A549 (cell line): ENCODE measurements around the gene DOCK6. TPM values are rescaled to one million over a fixed set of nuclear protein-coding genes. Genes with fewer than 3 reads are reported as not detected.
A peak's percentile ranks its signal among the peaks of the same experiment; 100 is the strongest.

Experiments
- ATAC-seq, 2 experiments: fragments of 200-7000 bp in 1 of 2; fragments of >200 bp in 1 of 2; cut with Nextera tagmentation in 1 of 2; cut with Tn5 transposase in 1 of 2; 3 replicates each; pipeline versions ENCODE4 v1.8.0 to v1.9.1; 2018 to 2020; ENCODE audit warnings: mild to moderate bottlenecking in 1 of 2, moderate library complexity in 1 of 2
- CTCF ChIA-PET: fragments of 300-600 bp; sonication (Branson Sonifier 250); formaldehyde crosslinking; extraction: SDS; loops from one replicate; lab custom pipeline; 2021; ENCODE audit warnings: antibody characterized with exemption, inconsistent platforms; lab: Yijun Ruan, JAX
- POLR2A ChIA-PET: fragments of 350-600 bp; formaldehyde crosslinking; extraction: SDS; loops from one replicate; lab custom pipeline; 2021; ENCODE audit warnings: antibody characterized with exemption, inconsistent platforms; lab: Yijun Ruan, JAX
- DNase-seq, 2 experiments: peaks; one replicate each; pipeline versions ENCODE4 v3.0.0 to v3.0.0-alpha.2; 2011 to 2016; ENCODE audit warnings: low read depth in 1 of 2, low spot score in 1 of 2
- FAIRE-seq: peaks from 2 replicates; lab custom pipeline; 2011; peaks lifted over from hg19 to GRCh38; lab: Jason Lieb, UNC
- H3K27ac ChIP-seq, 2 experiments: fragments of >200 bp; sonication (Bioruptor Twin); formaldehyde crosslinking; 3 replicates each; pipeline ENCODE4 v1.5.1; 2016 to 2017
- H3K4me1 ChIP-seq: fragments of >200 bp; sonication (Bioruptor Twin); formaldehyde crosslinking; 3 replicates; pipeline ENCODE4 v1.6.1; 2016
- H3K4me2 ChIP-seq: fragments of >200 bp; sonication (Bioruptor Twin); formaldehyde crosslinking; 3 replicates; pipeline ENCODE4 v1.6.1; 2016
- H3K4me3 ChIP-seq: fragments of >200 bp; sonication (Bioruptor Twin); formaldehyde crosslinking; 3 replicates; pipeline ENCODE4 v1.5.1; 2016
- H3K9me3 ChIP-seq: fragments of >200 bp; sonication (Bioruptor Twin); formaldehyde crosslinking; 3 replicates; pipeline ENCODE4 v1.6.1; 2016
- CHD4 ChIP-seq: fragments of 200-600 bp; sonication (generic); IDR thresholded peaks from 2 replicates; pipeline ENCODE4 v1.6.1; 2016; ENCODE audit warnings: antibody characterized with exemption, mild to moderate bottlenecking, borderline replicate concordance
- E2F6 ChIP-seq: IDR thresholded peaks from 2 replicates; pipeline ENCODE4 v1.6.1; 2012; ENCODE audit warnings: low read depth, borderline replicate concordance
- GATA3 ChIP-seq: IDR thresholded peaks from 2 replicates; pipeline ENCODE4 v1.6.1; 2012; ENCODE audit warnings: borderline replicate concordance
- HEYL ChIP-seq: fragments of 250-450 bp; sonication (Bioruptor Pico); IDR thresholded peaks from 2 replicates; pipeline ENCODE4 v1.8.0; 2021; ENCODE audit warnings: mild to moderate bottlenecking, moderate library complexity
- HMGXB4 ChIP-seq: fragments of 250-450 bp; sonication (Bioruptor Pico); IDR thresholded peaks from 2 replicates; pipeline ENCODE4 v1.5.0; 2021; ENCODE audit warnings: mild to moderate bottlenecking, moderate library complexity, borderline replicate concordance
- HOXA7 ChIP-seq: fragments of 250-450 bp; sonication (Bioruptor Pico); IDR thresholded peaks from 2 replicates; pipeline ENCODE4 v1.5.0; 2020; ENCODE audit warnings: mild to moderate bottlenecking, moderate library complexity
- HOXB13 ChIP-seq: fragments of 250-450 bp; sonication (Bioruptor Pico); IDR thresholded peaks from 2 replicates; pipeline ENCODE4 v1.5.0; 2020; ENCODE audit warnings: low read depth, mild to moderate bottlenecking, moderate library complexity
- KDM5A ChIP-seq: fragments of 200-600 bp; sonication (generic); IDR thresholded peaks from 2 replicates; pipeline ENCODE4 v1.6.1; 2016; ENCODE audit warnings: antibody characterized with exemption, mild to moderate bottlenecking
- MYC ChIP-seq: IDR thresholded peaks from 2 replicates; pipeline ENCODE4 v1.6.1; 2012; ENCODE audit warnings: mild to moderate bottlenecking, inconsistent platforms, low read length, improper control_type of control experiment, borderline replicate concordance
- PBX3 ChIP-seq: IDR thresholded peaks from 2 replicates; pipeline ENCODE4 v1.6.1; 2012
- PHF8 ChIP-seq: fragments of 200-600 bp; sonication (generic); IDR thresholded peaks from 2 replicates; pipeline ENCODE4 v1.6.1; 2016; ENCODE audit warnings: low read depth, mild to moderate bottlenecking, antibody characterized with exemption, moderate library complexity, borderline replicate concordance
- POLR2AphosphoS2 ChIP-seq: conservative IDR thresholded peaks from 2 replicates; pipeline ENCODE4 v1.6.1; 2012; ENCODE audit warnings: low read length, improper control_type of control experiment, inconsistent platforms
- RAD21 ChIP-seq, 2 experiments: fragments of >200 bp in 1 of 2; sonication (Bioruptor Twin) in 1 of 2; formaldehyde crosslinking in 1 of 2; IDR thresholded peaks in 1 of 2; conservative IDR thresholded peaks in 1 of 2; 2 replicates in 1 of 2; 3 replicates in 1 of 2; pipeline ENCODE4 v1.6.1; 2012 to 2018; ENCODE audit warnings: inconsistent platforms in 1 of 2
- RARB ChIP-seq: fragments of 250-450 bp; sonication (Bioruptor Pico); IDR thresholded peaks from 2 replicates; pipeline ENCODE4 v1.8.0; 2021; ENCODE audit warnings: mild to moderate bottlenecking, moderate library complexity
- RCOR1 ChIP-seq: fragments of 150-350 bp; IDR thresholded peaks from 2 replicates; pipeline ENCODE4 v1.6.1; 2014; ENCODE audit warnings: antibody characterized with exemption, low read length, low read depth
- REST ChIP-seq: fragments of 200-600 bp; sonication (generic); IDR thresholded peaks from 2 replicates; pipeline ENCODE4 v1.6.1; 2016; ENCODE audit warnings: antibody characterized with exemption, mild to moderate bottlenecking, moderate library complexity
- WGBS: methylation state at CpG from one replicate; pipeline ENCODE4 v1.1.6; 2017; ENCODE audit errors: missing lambda C conversion rate; 5-methylcytosine and 5-hydroxymethylcytosine counted together
- polyA plus RNA-seq, 4 experiments: library from polyadenylated mRNA; depleted of rRNA in 3 of 4; stranded (reverse); fragments of >200 nt; fragmentation: RNase III in 1 of 4; extraction: RNeasy Plus Mini Kit Qiagen cat#74134 plus additional on column Dnase treatment in 1 of 4; gene quantifications; 2 replicates in 3 of 4; 3 replicates in 1 of 4; pipeline ENCODE4 v1.2.3, GENCODE V29; 2011 to 2017

The DOCK6 gene
- polyA plus RNA-seq, 2 of the 4 experiments (the other 2 are of a cell fraction) = 7.6 to 8.0 TPM

GRCh38 chr19:11256189-11256588, 6.1 kb downstream of the DOCK6 start:
- Histone ChIP-seq H3K4me2 (no peak overlapping the region), H3K9me3 (no peaks in the 10 kb centered on the region), H3K4me3 (no peak overlapping the region), H3K4me1 (no peaks in the 10 kb centered on the region), H3K27ac (no peak overlapping the region)
- ChIA-PET POLR2A (no interaction called here), CTCF (interaction anchor here (1.3 to 2.0 kb wide), 3 partner anchors 13 to 38 kb away, joined by 3 to 8 read pairs (median 4); no protein-coding TSS in a partner anchor)
- no peak for FAIRE-seq
- no peak for DNase-seq
- ATAC-seq = no peak
- WGBS = 57% methylated on average over 7 of the region's 7 CpGs
- no peak for TF ChIP-seq RAD21 (conservative IDR thresholded peaks at IDR 0.05 in 1 of 2, IDR thresholded peaks at IDR 0.05 in 1 of 2)
- no peak for TF ChIP-seq KDM5A
- TF ChIP-seq HOXA7 = no peak
- no peak for TF ChIP-seq HOXB13 (CRISPR knock-in tag)
- no peak for TF ChIP-seq MYC
- TF ChIP-seq POLR2AphosphoS2 = no peak
- TF ChIP-seq E2F6 = no peak
- TF ChIP-seq RCOR1 = no peak
- TF ChIP-seq PBX3 = no peak
- no peak for TF ChIP-seq HEYL (CRISPR knock-in tag)
- no peak for TF ChIP-seq REST
- TF ChIP-seq RARB = no peak
- TF ChIP-seq GATA3 = no peak
- TF ChIP-seq HMGXB4 = no peak

GRCh38 chr19:11254666-11255065, 7.7 kb downstream of the DOCK6 start:
- no peaks in the 10 kb centered on the region for H3K9me3 ChIP-seq
- H3K27ac ChIP-seq = no peak overlapping the region
- ChIA-PET CTCF (interaction anchor here (0.5 to 2.0 kb wide), 9 partner anchors 10 to 1322 kb away, joined by 3 to 8 read pairs (median 3); partner anchors contain the start of gene EPOR), POLR2A (no interaction called here)
- H3K4me2 ChIP-seq = no peak overlapping the region
- DNase-seq (no peak), ATAC-seq (peak in 1 of 2 experiments; percentile 45; a peak in 2 of 6 replicates), FAIRE-seq (no peak)
- 81% methylated on average over 3 of the region's 5 CpGs for WGBS
- no peaks in the 10 kb centered on the region for H3K4me1 ChIP-seq
- TF ChIP-seq HOXA7 (no peak), RAD21 (conservative IDR thresholded peaks at IDR 0.05 in 1 of 2, IDR thresholded peaks at IDR 0.05 in 1 of 2) (no peak), MYC (no peak), CHD4 (no peak), PHF8 (no peak)
- H3K4me3 ChIP-seq = no peak overlapping the region
